NCI-H446 treated with DMSO at 0.1 percent for 48 hours (cell line): ENCODE results near the gene MYOD1.

Source experiments
- DNase-seq: peaks from one replicate; lab custom pipeline; 2025; lab: John Stamatoyannopoulos, UW

MYOD1 gene

GRCh38 chr11:17771415-17771814, 52.0 kb downstream of the MYOD1 start:
- DNase-seq, result no peak
